OCI-LY7 (cell line): ENCODE data around the gene MGAT5B.

Experiments used
- EZH2phosphoT487 ChIP-seq: fragments of 200-600 bp; sonication (generic); IDR thresholded peaks from 2 replicates; pipeline ENCODE4 v1.6.1; 2018; ENCODE audit warnings: low read depth, borderline replicate concordance, mild to moderate bottlenecking, mixed run types, antibody characterized with exemption, low read length, moderate library complexity, mixed read lengths
- TF ChIP-seq, protein P1 (sequence below): fragments of 200-600 bp; sonication (generic); conservative IDR thresholded peaks from 2 replicates; pipeline ENCODE4 v1.5.1; 2014; ENCODE audit warnings: mild to moderate bottlenecking, antibody characterized with exemption, low read length, moderate library complexity, mixed read lengths

GRCh38 chr17:76912421-76913164, 44.4 kb downstream of the MGAT5B start:
- TF ChIP-seq, protein P1, sequence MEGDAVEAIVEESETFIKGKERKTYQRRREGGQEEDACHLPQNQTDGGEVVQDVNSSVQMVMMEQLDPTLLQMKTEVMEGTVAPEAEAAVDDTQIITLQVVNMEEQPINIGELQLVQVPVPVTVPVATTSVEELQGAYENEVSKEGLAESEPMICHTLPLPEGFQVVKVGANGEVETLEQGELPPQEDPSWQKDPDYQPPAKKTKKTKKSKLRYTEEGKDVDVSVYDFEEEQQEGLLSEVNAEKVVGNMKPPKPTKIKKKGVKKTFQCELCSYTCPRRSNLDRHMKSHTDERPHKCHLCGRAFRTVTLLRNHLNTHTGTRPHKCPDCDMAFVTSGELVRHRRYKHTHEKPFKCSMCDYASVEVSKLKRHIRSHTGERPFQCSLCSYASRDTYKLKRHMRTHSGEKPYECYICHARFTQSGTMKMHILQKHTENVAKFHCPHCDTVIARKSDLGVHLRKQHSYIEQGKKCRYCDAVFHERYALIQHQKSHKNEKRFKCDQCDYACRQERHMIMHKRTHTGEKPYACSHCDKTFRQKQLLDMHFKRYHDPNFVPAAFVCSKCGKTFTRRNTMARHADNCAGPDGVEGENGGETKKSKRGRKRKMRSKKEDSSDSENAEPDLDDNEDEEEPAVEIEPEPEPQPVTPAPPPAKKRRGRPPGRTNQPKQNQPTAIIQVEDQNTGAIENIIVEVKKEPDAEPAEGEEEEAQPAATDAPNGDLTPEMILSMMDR: no peak
- TF ChIP-seq EZH2phosphoT487: no peak
